ENCODE results near the gene WDFY2. TPM values are rescaled to one million over a fixed set of nuclear protein-coding genes. Genes with fewer than 3 reads are reported as not detected.
A peak's percentile ranks its signal among the peaks of the same experiment; 100 is the strongest.
"Not testable (repeated sequence)": the region's sequence is repeated elsewhere in the genome, so short reads cannot be mapped to it uniquely, and the experiment has no call there.

The WDFY2 gene
- polyA plus RNA-seq, 1 donor: 19.8 TPM

- DNase-seq: no peak
Observed at GRCh38 chr13:51562011-51562671, 22.1 kb upstream of the WDFY2 start.

DNA sequence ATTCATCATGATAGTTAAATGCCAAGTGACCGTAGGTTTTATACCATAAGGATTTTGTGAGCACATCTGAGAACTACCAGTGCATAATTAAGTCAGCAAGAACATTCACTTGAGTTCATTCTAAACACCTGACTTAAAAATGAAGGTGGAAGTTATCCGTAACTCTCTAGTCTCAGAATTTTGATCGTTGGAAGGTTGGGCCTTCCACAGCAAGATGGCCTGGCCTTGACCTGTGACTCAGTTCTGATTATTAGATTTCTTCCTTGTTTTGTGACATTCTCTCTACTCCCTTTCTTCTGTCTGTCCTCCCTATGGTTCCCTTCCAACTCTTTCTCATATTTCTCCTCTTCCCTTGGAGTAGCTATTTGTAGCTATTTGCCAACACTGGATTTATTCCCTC, 20.0 kb upstream of the WDFY2 start:
- no peak for DNase-seq

DNA sequence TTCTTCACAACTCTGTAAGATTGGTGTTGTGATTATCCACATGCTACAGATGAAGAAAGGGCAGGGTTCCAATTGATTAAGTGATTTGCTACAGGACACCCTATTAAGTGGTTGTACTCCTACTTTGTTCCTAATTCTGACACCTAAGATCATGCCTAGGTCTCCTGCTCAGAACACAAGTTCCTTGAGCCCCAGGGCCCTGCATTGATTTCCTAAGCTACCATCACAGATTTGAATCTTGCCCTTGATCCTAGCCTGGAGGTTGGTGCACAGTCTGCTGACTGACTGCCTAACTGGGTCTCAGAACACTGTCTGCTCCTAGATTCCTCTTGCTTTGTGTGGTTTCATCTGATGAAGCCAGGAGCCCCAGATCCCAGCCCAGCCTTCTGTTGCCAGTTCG, 19.6 kb upstream of the WDFY2 start:
- DNase-seq: no peak

- not testable (repeated sequence) for DNase-seq
Observed at GRCh38 chr13:51569001-51569400, 15.3 kb upstream of the WDFY2 start.

DNA sequence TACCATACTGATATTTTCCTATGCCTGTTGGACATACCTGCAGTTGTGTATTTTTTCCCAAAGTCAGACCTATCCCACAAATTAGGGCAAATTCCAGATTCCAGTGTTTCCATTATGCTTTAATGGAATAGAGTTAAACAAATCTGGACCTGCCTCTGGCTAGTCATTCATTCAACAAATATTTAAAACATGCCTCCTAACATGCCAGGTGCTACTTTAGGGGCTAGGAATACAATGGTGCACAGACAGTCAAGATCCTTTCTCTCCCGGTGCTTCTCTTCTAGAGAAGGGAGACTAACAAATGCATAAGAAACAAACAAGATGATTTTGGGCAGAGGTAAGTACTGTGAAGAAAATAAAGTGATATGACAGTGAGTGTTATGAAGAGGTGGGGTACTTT, 7.5 kb upstream of the WDFY2 start:
- DNase-seq: no peak

- DNase-seq: no peak
Observed at GRCh38 chr13:51577690-51578089, 6.6 kb upstream of the WDFY2 start.

DNA sequence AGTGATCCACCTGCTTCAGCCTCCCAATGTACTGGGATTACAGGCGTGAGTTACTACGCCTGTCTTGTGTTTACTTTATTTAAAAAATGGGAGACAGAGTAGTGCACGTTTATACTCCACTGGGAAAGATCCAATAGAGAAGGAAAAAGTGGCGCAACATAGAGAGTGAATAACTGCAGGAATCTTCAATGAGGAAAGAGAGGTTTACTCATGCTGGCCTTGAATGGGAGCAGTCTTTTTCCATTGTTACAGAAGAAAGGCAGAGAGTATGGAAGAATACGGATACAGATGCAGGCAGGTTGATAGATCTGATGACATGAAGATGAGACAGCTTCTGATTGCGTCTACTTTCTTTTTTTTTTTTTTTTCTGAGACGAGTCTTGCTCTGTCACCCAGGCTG, 4.6 kb upstream of the WDFY2 start:
- DNase-seq: no peak

DNA sequence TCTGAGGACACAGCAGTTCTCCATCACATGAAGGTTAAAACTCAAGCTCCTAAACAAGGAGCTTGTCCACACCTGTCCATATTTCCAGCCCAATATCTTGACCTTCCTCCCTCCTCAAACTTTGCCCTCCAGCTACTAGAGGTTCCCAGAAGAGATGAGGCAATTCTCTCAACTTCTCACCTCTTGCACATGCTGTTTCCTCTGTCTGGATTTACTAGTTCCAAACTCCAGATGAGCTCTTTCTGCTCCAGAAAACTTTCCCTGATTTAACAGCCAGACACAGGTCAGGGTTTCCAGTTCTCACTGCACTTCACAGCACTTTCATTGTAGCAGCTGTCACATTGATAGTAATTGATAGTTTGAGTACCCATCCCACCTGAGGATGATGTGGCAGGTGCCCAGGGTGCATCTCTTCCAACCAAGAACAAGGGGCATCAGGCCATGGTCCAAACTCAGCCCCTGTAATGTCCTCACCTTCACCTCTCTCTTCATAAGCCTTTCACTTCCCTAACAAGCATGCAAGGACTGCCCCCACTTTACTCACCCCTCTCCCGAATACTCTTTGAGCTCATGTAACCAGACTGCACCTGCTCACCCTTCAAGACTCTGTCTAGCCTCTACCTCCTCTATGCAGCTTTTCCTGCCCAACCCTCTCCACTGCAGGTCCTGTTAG, 3.0 kb upstream of the WDFY2 start:
- DNase-seq: no peak

GRCh38 chr13:51583469-51583874, 790 bp upstream of the WDFY2 start:
- no peak for DNase-seq

- DNase-seq: peak; percentile 50
Observed at GRCh38 chr13:51584731-51585672, 740 bp downstream of the WDFY2 start.

GRCh38 chr13:51585696-51586095, 1.4 kb downstream of the WDFY2 start:
- DNase-seq: no peak

DNA sequence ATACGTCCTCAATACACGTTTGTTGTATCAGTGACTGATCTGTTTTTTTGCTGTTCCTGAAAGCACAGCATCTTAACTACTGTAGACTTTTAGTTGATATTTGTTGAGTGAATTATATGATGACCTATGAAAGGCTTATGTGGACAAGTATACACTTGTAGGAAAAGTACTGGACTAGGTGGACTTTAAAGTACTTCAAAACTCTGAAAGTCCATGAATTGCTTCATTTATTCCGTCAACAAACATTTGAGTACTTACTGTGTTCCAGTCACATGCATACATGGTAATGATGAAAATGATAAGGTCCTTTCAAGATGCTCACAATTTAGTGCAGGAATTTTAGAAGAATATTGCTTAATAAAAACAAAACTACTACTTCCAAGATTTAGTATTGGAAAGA, 3.1 kb downstream of the WDFY2 start:
- no peak for DNase-seq

- DNase-seq: no peak
Observed at GRCh38 chr13:51588406-51588949, 4.2 kb downstream of the WDFY2 start.

GRCh38 chr13:51589793-51590192, 5.5 kb downstream of the WDFY2 start:
- no peak for DNase-seq

DNA sequence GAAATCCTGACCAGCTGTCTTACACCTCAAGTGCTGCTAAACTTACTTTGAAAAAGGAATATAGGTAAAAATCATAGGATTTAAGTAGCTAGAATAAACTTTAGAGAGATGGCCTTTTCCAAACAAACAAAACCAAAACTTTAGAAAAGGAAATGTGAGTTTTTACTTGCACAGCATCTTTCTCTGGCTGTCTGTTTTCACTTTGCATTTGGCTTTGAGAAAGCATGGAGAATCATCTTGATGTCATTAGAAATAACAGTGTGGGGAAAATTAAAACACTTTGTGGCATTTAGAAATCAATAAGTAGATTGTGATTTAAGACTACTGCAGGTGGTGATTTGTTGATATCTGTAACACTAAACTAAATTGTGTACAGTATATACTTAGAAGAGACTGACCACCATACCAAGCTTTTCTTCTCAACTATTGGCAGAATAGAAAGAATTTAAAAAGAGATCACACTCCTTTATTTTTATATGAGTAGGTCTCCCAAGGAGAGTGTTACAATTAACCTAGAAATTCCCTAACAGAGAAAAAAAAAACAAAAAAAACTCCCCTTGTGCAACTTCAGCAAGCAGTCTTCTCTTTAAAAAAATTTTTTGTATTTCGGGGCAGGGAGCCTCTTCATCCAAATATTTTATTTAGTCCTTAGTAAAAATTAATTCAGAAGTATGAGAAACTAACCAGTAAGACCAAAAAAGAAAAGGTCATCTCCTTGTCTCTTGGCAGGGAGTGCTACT, 6.1 kb downstream of the WDFY2 start:
- DNase-seq: no peak

- peak; percentile 24 for DNase-seq
Observed at GRCh38 chr13:51590971-51591627, 6.8 kb downstream of the WDFY2 start.

DNA sequence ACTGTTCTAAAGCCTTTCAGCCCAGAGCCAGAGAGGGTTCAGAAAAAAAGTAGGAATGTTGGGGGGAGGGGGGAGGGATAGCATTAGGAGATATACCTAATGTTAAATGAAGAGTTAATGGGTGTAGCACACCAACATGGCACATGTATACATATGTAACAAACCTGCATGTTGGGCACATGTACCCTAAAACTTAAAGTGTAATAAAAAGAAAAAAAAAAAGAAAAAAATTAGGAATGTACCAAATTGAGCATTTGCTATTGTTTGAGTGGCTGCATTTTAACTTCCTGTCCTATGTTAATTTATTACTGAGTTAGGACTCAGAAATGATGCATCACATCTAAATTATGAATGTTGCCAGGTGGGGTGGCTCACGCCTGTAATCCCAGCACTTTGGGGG, 7.7 kb downstream of the WDFY2 start:
- not testable (repeated sequence) for DNase-seq

DNA sequence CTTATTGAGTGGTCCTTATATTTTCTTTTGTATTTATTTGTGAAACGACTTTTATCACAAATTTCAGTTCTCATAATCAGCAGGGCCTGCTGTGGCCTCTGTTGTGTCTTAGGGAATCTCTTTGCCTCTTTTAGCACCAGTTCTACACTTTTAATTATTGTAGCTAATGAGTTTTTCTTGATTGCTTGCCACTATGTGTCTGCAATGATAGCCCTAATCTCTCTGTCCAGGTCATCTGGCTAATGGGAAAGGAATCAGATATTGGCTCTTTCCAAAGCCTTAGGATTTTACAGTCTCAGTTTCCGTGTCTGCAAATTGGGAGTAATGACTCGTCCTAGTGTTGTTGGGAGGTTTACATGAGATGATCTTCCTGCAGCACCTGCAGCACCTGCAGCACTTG, 10.2 kb downstream of the WDFY2 start:
- no peak for DNase-seq

GRCh38 chr13:51595416-51595815, 11.2 kb downstream of the WDFY2 start:
- no peak for DNase-seq

- DNase-seq: no peak
Observed at GRCh38 chr13:51596541-51596940, 12.3 kb downstream of the WDFY2 start.

DNA sequence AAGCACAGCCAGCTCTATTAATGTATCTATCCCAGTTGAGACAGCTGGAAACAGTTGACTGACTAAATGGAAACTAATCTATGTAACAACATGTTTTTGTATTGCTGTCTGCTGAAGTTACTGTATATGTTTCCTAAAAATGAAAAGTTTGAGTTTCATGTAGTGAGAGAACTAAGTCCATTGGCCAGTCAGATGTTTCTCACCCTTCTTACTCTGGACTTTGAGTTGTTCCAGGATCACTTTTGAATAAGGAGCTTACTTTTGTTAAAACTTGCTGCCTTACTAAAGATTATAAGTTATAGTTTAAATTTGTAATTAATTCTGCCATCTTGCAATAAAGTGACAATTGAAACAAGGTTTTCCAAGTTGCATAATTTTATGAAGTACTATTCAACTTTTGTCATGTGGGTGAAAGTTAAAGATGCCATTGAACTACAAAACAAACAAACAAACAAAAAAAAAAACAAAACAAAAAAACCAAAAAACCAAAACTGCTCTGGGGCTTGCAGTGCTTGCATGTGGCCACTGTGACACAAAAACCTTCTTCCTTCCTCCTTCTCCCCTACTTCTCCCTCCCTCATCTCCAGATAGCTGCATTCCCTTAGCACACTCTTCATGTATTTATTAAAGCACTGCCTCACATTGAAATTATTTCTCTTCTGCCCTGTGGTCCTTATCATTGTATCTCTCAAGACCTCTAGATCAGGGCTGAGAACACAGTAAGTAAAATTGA, 15.3 kb downstream of the WDFY2 start:
- no peak for DNase-seq

All from left kidney (tissue), 2 donors.